Dendritic cell treated with granulocyte-macrophage colony-stimulating factor and Interleukin-4, amounts not matched to agents 40 ng/mL and 50 ng/mL, for 4 days (primary cell): ENCODE measurements around the gene VWA8.
"Not testable (repeated sequence)": the region's sequence is repeated elsewhere in the genome, so short reads cannot be mapped to it uniquely, and the experiment has no call there.

Experiments
- H3K27ac Mint-ChIP-seq: one replicate; pipeline ENCODE4 v1.8.0; 2022; ENCODE audit warnings: mild to moderate bottlenecking, mixed read lengths
- H3K27me3 Mint-ChIP-seq: one replicate; pipeline ENCODE4 v1.8.0; 2022; ENCODE audit warnings: mild to moderate bottlenecking, mixed read lengths
- H3K36me3 Mint-ChIP-seq: one replicate; pipeline ENCODE4 v1.8.0; 2022; ENCODE audit warnings: low read depth, mixed read lengths
- H3K4me1 Mint-ChIP-seq: one replicate; pipeline ENCODE4 v1.8.0; 2022; ENCODE audit warnings: low read depth, mixed read lengths
- H3K4me3 Mint-ChIP-seq: one replicate; pipeline ENCODE4 v1.8.0; 2022; ENCODE audit warnings: mild to moderate bottlenecking, moderate library complexity, mixed read lengths
- H3K9me3 Mint-ChIP-seq: one replicate; pipeline ENCODE4 v1.8.0; 2022; ENCODE audit warnings: mixed read lengths
- intact Hi-C: fragments of 100-400 bp; cut with micrococcal nuclease; formaldehyde crosslinking; loops from one replicate; pipeline ENCODE4 v1.15.0; 2022

The VWA8 gene

DNA sequence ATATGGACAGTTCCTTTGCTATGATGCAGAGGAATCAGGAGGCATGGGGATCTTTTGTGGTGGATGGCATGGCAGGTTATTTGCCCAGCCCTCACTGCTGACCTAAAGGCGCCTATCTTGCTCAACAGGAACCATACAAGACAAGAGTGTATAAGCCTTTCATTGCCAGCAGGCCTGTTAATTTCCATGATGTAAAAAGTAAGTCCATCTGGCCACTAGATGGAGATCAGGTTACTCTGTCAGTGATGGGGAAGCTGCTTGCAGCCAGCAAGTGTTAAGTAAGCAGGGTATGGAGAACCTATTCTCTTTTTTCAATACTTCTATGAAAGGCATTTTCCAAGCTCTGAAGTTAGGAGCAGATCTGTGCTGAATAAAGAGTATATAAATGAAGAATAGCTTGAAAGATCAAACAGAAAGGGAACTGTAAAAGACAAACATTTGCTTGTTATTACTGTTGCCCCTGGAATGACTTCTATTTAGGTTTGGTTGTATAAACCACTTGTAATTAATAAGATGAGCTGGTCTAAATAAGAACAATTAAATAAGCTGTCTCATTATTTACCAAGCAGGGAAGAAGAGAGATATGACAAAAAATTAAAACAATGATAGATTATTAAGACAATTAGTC is 292.7 kb downstream of the VWA8 start:
- Mint-ChIP-seq H3K4me1 (no peaks in the 10 kb centered on the region), H3K27me3 (no peaks in the 10 kb centered on the region), H3K9me3 (no peaks in the 10 kb centered on the region), H3K4me3 (no peak overlapping the region), H3K27ac (no peak overlapping the region), H3K36me3 (no peaks in the 10 kb centered on the region)
- intact Hi-C loops: loop anchor here (1.0 kb wide), 1 partner anchor 442 kb away; no protein-coding TSS in a partner anchor

DNA sequence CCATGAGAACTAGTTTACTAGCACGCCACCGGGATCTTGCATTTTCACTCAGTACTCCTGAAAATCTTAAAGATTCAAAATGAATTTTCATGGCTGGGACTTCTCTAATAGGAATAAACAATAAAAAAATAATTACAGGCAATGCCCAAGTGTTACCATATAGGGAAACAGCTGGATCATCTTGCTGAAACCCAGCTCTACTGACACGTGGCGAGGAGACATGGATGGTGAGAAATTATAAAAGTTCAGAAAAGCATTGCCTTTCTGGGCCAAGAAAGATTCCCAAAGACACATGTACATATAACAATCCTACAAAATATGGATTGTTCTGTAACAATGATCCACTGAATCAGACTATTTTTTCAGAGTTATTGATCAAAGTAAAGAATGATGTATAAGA is 294.3 kb downstream of the VWA8 start:
- H3K9me3 Mint-ChIP-seq: no peaks in the 10 kb centered on the region
- H3K4me1 Mint-ChIP-seq: no peaks in the 10 kb centered on the region
- intact Hi-C loops: no loop called here
- no peak overlapping the region for H3K4me3 Mint-ChIP-seq
- H3K27ac Mint-ChIP-seq: no peak overlapping the region
- H3K27me3 Mint-ChIP-seq: no peaks in the 10 kb centered on the region
- no peaks in the 10 kb centered on the region for H3K36me3 Mint-ChIP-seq

DNA sequence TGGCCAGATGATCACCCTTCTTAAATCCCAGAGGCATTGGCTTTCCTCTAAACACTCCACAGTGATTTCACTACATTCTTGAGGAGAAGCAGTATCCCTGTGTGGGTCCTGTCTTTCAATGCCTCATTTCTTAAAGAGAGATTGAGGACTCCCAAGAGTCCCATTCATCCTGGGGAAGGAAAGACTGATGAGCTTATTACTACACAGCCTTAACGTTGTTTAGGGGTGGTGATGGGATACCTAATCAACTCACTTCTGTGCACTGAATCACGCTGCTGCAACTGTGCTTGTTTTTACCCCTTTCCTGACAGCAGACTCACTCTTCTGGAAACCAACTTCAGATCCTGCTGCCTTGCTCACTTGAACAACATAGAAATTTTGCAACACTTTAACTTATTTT is 300.5 kb downstream of the VWA8 start:
- intact Hi-C loops: no loop called here
- Mint-ChIP-seq H3K36me3 (no peaks in the 10 kb centered on the region), H3K4me1 (no peaks in the 10 kb centered on the region), H3K27me3 (no peaks in the 10 kb centered on the region), H3K9me3 (no peaks in the 10 kb centered on the region), H3K4me3 (no peak overlapping the region), H3K27ac (no peak overlapping the region)

DNA sequence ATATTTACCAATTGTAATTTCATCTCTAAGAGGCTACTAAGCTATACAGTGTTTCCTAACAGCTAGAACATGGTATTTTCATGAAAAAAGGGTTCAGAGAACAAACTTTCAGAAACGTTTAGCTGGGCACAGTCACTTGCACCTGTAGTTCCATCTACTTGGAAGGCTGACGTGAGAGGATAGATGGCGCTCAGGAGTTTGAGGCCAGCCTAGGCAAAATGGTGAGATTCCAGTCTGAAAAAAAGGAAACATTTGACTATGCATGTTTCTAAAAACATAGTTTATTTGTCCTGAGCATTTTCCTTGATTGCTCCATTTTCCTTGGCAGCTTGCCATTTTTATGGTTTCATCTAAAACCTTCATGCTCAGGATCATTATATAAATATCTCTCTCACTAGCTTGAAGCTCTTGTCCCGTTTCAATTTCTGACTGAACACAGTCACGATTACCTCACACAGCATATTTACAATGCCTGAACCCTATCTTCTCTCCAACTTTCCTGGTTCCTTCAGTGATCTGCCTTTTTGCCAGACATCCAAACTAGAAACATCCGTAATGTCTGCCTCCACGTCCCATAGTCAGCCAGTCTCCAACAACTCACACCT is 302.8 kb downstream of the VWA8 start:
- intact Hi-C loops: loop anchor here (10.0 kb wide), 1 partner anchor 273 kb away; no protein-coding TSS in a partner anchor
- H3K4me1 Mint-ChIP-seq: peaks cover 13% of the 10 kb centered on the region
- no peaks in the 10 kb centered on the region for H3K36me3 Mint-ChIP-seq
- no peak overlapping the region for H3K27ac Mint-ChIP-seq
- H3K4me3 Mint-ChIP-seq: no peak overlapping the region
- no peaks in the 10 kb centered on the region for H3K27me3 Mint-ChIP-seq
- H3K9me3 Mint-ChIP-seq: no peaks in the 10 kb centered on the region

DNA sequence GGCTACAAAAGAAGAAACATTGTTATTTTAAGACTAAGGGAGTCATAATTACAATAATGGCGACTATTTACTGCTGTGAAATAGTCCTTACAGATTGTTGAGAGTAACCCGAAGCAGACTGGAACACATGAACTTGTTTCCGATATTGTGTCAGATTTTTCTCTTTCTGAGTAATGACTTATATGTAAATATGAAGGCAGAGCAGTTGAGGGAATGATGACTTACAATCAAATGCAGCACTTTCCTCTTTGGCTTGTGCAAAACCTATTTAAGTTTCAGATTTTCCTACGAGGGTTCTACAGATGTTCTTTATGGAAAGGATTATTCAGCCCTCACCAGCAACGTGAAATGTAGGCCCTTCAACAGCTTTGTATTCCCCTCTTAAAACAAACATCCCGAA is 304.9 kb downstream of the VWA8 start:
- Mint-ChIP-seq H3K4me3 (no peak overlapping the region), H3K27ac (no peak overlapping the region), H3K4me1 (peaks cover 16% of the 10 kb centered on the region), H3K36me3 (no peaks in the 10 kb centered on the region), H3K9me3 (no peaks in the 10 kb centered on the region), H3K27me3 (no peaks in the 10 kb centered on the region)
- intact Hi-C loops: loop anchor here (10.0 kb wide), 1 partner anchor 271 kb away; no protein-coding TSS in a partner anchor

DNA sequence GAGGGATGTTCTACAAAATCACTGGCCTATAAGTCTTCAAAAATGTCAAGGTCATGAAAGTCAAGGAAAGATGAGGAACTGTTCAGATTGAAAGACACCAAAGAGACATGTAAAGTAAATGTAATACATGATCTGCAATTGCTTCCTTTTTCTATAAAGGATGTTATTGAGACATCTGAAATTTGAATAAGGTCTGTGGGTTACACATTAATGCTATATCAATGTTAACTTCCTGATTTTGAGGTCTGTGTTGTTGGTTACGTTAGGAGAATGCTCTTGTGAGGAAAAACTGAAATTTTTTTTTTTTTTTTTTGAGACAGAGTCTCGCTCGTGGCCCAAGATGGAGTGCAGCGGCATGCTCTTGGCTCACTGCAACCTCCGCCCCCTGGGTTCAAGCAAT is 306.1 kb downstream of the VWA8 start:
- Mint-ChIP-seq H3K36me3 (no peaks in the 10 kb centered on the region), H3K9me3 (no peaks in the 10 kb centered on the region), H3K4me1 (peaks cover 23% of the 10 kb centered on the region), H3K27me3 (no peaks in the 10 kb centered on the region), H3K4me3 (peak overlapping the region; percentile 23), H3K27ac (peak overlapping the region; percentile 60)
- intact Hi-C loops: loop anchor here (10.0 kb wide), 1 partner anchor 270 kb away; no protein-coding TSS in a partner anchor

DNA sequence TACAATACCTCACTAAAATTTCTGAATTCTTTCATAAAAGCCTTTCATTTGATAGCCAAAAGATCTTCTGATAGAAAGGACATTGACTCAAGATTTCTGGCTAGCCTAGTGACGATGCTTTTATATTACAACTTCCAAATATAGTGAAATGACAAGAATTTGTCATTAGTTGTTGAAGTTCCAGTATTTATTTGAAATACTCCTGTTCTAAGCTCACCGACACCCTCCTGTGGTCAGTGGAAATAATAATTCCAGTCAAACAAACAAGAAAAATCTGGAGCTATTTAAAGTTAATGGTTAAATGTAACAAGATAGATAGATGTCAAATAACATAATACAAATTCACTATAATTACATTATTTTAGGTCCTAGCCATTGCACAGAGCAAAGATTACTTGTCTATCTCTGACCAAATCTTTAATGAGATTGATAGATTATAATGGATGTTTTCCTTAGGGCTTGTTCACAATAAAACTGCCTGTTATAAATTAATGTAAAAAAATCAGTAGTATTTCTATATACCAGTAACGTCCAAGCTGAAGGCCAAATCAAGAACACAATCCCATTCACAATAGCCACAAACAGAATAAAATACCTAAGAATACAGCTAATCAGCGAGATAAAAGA is 308.1 kb downstream of the VWA8 start:
- no peaks in the 10 kb centered on the region for H3K27me3 Mint-ChIP-seq
- no peaks in the 10 kb centered on the region for H3K36me3 Mint-ChIP-seq
- intact Hi-C loops: loop anchor here (2.0 to 10.0 kb wide), 3 partner anchors 242 to 298 kb away; no protein-coding TSS in a partner anchor
- no peak overlapping the region for H3K27ac Mint-ChIP-seq
- no peaks in the 10 kb centered on the region for H3K9me3 Mint-ChIP-seq
- H3K4me1 Mint-ChIP-seq: peaks cover 23% of the 10 kb centered on the region
- H3K4me3 Mint-ChIP-seq: no peak overlapping the region

DNA sequence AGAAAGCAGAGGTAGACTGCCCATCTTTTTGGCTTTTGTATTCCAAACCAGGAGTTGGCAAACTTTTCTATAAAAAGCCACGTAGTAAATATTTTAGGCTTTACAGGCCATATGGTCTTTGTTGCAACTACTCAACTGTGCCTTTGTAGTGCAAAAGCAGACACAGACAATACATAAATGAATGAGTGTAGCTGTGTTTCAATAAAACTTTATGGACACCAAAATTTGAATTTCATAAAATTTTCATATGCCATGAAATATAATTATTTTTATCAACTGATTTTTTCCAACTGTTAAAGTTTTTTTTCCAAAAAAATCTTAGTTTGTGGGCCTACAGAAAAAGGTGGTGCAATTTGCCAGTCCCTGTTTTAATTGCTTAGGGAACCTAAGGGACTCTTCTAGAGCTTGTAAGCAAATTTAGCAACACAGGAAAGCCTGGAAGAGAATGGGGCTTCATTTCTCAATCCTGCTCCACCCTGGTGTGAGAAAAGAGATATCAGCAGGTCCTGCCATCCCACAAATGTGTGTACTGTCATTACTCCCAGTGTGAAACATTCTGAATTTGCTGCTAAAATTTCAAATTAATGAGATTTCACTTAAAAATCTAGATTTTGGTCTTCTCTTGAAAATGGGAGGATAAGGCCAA is 309.4 kb downstream of the VWA8 start:
- no peaks in the 10 kb centered on the region for H3K9me3 Mint-ChIP-seq
- peaks cover 23% of the 10 kb centered on the region for H3K4me1 Mint-ChIP-seq
- H3K27ac Mint-ChIP-seq: no peak overlapping the region
- H3K36me3 Mint-ChIP-seq: no peaks in the 10 kb centered on the region
- intact Hi-C loops: loop anchor here (2.0 to 10.0 kb wide), 3 partner anchors 241 to 297 kb away; no protein-coding TSS in a partner anchor
- no peaks in the 10 kb centered on the region for H3K27me3 Mint-ChIP-seq
- no peak overlapping the region for H3K4me3 Mint-ChIP-seq

DNA sequence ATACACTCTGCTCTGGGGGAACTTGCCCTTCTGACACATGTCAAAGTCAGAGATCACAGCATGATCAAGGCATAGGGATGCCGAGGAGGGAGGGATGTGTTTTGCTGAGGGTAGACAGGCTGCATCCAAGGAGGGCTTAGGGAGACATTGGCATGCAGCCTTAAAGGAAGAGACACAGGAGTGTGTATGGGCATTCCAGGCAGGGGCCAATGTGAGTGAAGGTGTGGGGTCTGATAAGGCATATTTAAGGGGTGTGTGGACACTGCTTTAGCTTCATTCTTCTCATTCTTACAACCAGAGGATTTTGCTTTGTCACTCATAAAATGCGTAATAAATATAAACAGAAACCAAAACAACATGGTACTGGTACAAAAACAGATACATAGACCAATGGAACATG is 310.2 kb downstream of the VWA8 start:
- intact Hi-C loops: loop anchor here (10.0 kb wide), 1 partner anchor 266 kb away; no protein-coding TSS in a partner anchor
- no peak overlapping the region for H3K4me3 Mint-ChIP-seq
- H3K27me3 Mint-ChIP-seq: no peaks in the 10 kb centered on the region
- no peak overlapping the region for H3K27ac Mint-ChIP-seq
- no peaks in the 10 kb centered on the region for H3K9me3 Mint-ChIP-seq
- H3K36me3 Mint-ChIP-seq: no peaks in the 10 kb centered on the region
- peaks cover 23% of the 10 kb centered on the region for H3K4me1 Mint-ChIP-seq

DNA sequence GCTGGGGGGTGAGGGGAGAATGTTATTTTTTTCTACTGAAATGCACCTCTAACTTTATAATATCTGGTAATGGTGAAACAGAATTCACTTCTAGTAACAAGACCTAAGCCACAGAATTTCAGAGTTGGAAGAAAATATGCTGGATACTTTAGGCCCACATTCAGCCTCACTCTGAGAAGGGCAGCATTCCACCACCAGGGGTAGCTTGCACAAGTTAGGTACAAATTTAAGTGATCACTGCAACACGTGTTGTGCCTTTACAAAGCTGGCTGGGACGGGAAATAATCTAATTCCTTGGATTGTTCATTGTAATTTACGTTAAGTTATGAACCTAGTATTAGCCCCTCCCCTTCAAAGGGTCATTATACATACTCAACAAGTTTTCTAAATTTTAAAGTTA is 311.2 kb downstream of the VWA8 start:
- Mint-ChIP-seq H3K27me3 (no peaks in the 10 kb centered on the region), H3K27ac (no peak overlapping the region), H3K36me3 (no peaks in the 10 kb centered on the region), H3K4me3 (no peak overlapping the region), H3K4me1 (peaks cover 21% of the 10 kb centered on the region), H3K9me3 (no peaks in the 10 kb centered on the region)
- intact Hi-C loops: loop anchor here (10.0 kb wide), 1 partner anchor 265 kb away; no protein-coding TSS in a partner anchor

DNA sequence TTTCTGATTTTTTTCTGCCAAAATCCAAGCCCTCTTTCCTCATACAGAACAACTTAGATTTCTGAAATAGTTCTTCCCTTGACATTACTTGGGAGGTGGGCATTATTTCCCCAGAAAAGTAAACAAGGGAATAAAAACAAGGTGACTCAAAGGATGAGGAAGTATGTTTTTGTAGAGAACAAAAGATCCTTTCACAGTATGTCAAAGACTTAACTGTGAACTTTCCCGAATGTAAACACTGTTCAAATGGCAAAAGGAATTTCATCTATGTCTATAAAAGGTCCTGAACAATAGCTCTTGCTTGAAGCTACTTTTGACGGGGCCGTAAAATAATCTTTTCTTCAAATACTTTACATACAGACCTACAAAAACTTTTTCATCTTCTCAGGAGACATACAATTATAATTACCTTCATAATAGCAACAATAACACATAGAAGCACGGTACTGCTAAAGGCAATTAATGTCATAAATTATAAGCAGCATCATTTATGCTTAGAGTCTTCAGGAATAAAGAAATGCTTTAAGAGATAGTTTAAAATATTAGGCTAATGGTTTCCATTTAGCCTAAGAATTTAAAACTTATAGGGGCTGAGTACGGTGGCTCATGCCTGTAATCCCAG is 312.5 kb downstream of the VWA8 start:
- Mint-ChIP-seq H3K27me3 (no peaks in the 10 kb centered on the region), H3K27ac (no peak overlapping the region), H3K9me3 (no peaks in the 10 kb centered on the region), H3K4me1 (peaks cover 15% of the 10 kb centered on the region), H3K4me3 (no peak overlapping the region), H3K36me3 (no peaks in the 10 kb centered on the region)
- intact Hi-C loops: no loop called here

DNA sequence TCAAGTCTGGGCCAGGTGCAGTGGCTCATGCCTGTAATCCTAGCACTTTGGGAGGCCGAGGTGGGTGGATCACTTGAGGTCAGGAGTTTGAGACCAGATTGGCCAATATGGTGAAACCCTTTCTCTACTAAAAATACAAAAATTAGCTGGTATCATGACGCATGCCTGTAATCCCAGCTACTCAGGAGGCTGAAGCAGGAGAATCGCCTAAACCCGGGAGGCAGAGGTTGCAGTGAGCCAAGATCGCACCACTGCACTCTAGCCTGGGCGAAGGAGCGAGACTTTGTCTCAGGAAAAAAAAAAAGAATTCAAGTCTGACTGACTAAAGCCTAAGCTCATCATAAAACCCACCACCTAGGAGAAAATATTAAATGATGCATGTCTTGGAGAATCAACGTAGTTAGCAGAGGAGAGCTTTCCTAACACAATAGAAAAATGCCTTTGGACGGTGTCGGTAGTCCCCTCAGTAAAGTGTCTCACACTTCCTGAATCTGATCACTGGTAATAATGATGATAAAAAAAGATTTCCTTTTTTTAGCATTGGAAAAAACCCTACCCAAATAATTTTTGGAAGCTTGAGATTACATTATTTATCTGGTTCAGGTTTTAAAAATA is 313.1 kb downstream of the VWA8 start:
- H3K9me3 Mint-ChIP-seq, intact Hi-C loops, H3K27ac Mint-ChIP-seq, H3K36me3 Mint-ChIP-seq, H3K27me3 Mint-ChIP-seq, H3K4me3 Mint-ChIP-seq: not testable (repeated sequence)
- H3K4me1 Mint-ChIP-seq: peaks cover 15% of the 10 kb centered on the region

DNA sequence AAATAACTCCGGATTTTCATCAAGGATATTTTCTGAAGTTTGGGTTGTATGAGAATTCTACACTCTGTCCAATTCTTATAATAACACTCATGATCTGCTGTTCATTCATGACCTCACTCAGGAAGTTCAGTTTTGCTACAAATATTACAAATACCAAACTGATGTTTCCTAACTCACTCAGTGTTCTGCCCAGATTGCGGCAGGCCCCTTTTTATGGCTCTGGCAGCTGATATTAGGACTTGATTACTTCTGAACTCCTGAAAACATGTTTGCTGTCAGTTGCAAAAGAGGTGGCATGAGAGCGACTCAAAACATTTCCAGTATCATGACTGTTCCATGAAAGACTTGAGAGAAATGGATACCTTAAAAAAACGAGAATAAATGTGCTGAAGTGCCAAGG is 315.6 kb downstream of the VWA8 start:
- intact Hi-C loops: no loop called here
- Mint-ChIP-seq H3K4me1 (peaks cover 5% of the 10 kb centered on the region), H3K9me3 (no peaks in the 10 kb centered on the region), H3K36me3 (no peaks in the 10 kb centered on the region), H3K4me3 (no peak overlapping the region), H3K27ac (no peak overlapping the region), H3K27me3 (no peaks in the 10 kb centered on the region)
